GM19043 (cell line): Measurements from ENCODE around the gene USP47.

Experiments used
- ATAC-seq: cut with Tn5 transposase; IDR thresholded peaks from one replicate; pipeline ENCODE4 v1.9.1; 2021; ENCODE audit warnings: low read depth; ENCODE audit not compliant: unreplicated experiment

USP47 gene

GRCh38 chr11:11989774-11990744, 148.3 kb downstream of the USP47 start:
- ATAC-seq = no peak

- no peak for ATAC-seq
These were observed 150.8 kb downstream of the USP47 start for GRCh38 chr11:11992257-11993212.

GRCh38 chr11:11993839-11994238, 152.1 kb downstream of the USP47 start:
- no peak for ATAC-seq

- ATAC-seq = no peak
These were observed 153.8 kb downstream of the USP47 start for GRCh38 chr11:11995601-11996000.

GRCh38 chr11:11996321-11997048, 154.7 kb downstream of the USP47 start:
- no peak for ATAC-seq

GRCh38 chr11:11997049-11997322, 155.2 kb downstream of the USP47 start:
- no peak for ATAC-seq

GRCh38 chr11:11998091-11998781, 156.5 kb downstream of the USP47 start:
- ATAC-seq = no peak

GRCh38 chr11:12001186-12001585, 159.4 kb downstream of the USP47 start:
- ATAC-seq = no peak

- ATAC-seq = no peak
These were observed 161.6 kb downstream of the USP47 start for GRCh38 chr11:12003336-12003735.

GRCh38 chr11:12003815-12004214, 162.0 kb downstream of the USP47 start:
- ATAC-seq = no peak

GRCh38 chr11:12005061-12005460, 163.3 kb downstream of the USP47 start:
- ATAC-seq = no peak

- ATAC-seq = no peak
These were observed 163.7 kb downstream of the USP47 start for GRCh38 chr11:12005476-12005875.

GRCh38 chr11:12006552-12007229, 164.9 kb downstream of the USP47 start:
- no peak for ATAC-seq

- ATAC-seq = no peak
These were observed 165.4 kb downstream of the USP47 start for GRCh38 chr11:12007230-12007593.

GRCh38 chr11:12007769-12008737, 166.3 kb downstream of the USP47 start, which contains the start of gene DKK3:
Gene DKK3 (minus strand): TSS chr11:12008626. CDS start chr11:12008582, 44 bp downstream.
- no peak for ATAC-seq
